Liver (tissue), 9 donors: ENCODE results near the gene INO80B. TPM values are rescaled to one million over a fixed set of nuclear protein-coding genes. Genes with fewer than 3 reads are reported as not detected.

Experiments
- DNase-seq: peaks from one replicate; pipeline ENCODE4 v3.0.0-alpha.2; 2017; ENCODE audit warnings: low spot score
- H3K27ac ChIP-seq, 2 donors: one replicate each; pipeline ENCODE4 v1.7.0; 2013; ENCODE audit warnings: inconsistent platforms in 2 of 2, low read length in 2 of 2, control low read depth in 1 of 2, low read depth in 1 of 2, mild to moderate bottlenecking in 1 of 2
- H3K27me3 ChIP-seq, 4 donors: one replicate each; pipeline versions ENCODE4 v1.6.1 to v1.7.0; 2013; ENCODE audit warnings: low read length in 3 of 4, inconsistent platforms in 1 of 4, mild to moderate bottlenecking in 1 of 4, moderate library complexity in 1 of 4; ENCODE audit not compliant: control insufficient read depth in 4 of 4, insufficient read depth in 4 of 4
- H3K36me3 ChIP-seq, 4 donors: one replicate each; pipeline versions ENCODE4 v1.6.1 to v1.7.0; 2013; ENCODE audit warnings: low read length in 3 of 4, mild to moderate bottlenecking in 3 of 4, low read depth in 1 of 4, moderate library complexity in 1 of 4; ENCODE audit not compliant: control insufficient read depth in 4 of 4, insufficient read depth in 3 of 4
- H3K4me1 ChIP-seq, 4 donors: one replicate each; pipeline versions ENCODE4 v1.6.1 to v1.7.0; 2013; ENCODE audit warnings: low read length in 3 of 4, mild to moderate bottlenecking in 3 of 4, moderate library complexity in 1 of 4; ENCODE audit not compliant: control insufficient read depth in 4 of 4, insufficient read depth in 4 of 4
- H3K4me3 ChIP-seq, 3 donors: one replicate each; pipeline versions ENCODE4 v1.6.1 to v1.7.0; 2013; ENCODE audit warnings: low read length in 3 of 3, control low read depth in 1 of 3, low read depth in 1 of 3, mild to moderate bottlenecking in 1 of 3
- H3K9ac ChIP-seq, 2 donors: one replicate each; pipeline ENCODE4 v1.7.0; 2013; ENCODE audit warnings: low read length in 2 of 2, mild to moderate bottlenecking in 2 of 2, moderate library complexity in 2 of 2, control low read depth in 1 of 2, low read depth in 1 of 2
- H3K9me3 ChIP-seq, 4 donors: one replicate each; pipeline versions ENCODE4 v1.6.1 to v1.7.0; 2013; ENCODE audit warnings: low read length in 3 of 4; ENCODE audit not compliant: control insufficient read depth in 4 of 4
- EGR1 ChIP-seq, 2 donors: IDR thresholded peaks; 2 replicates each; pipeline ENCODE4 v1.6.1; 2016 to 2018; ENCODE audit warnings: antibody characterized with exemption in 2 of 2, low read depth in 2 of 2
- FOXA1 ChIP-seq: IDR thresholded peaks from 2 replicates; pipeline ENCODE4 v1.6.1; 2016; ENCODE audit warnings: antibody characterized with exemption
- FOXA2 ChIP-seq: IDR thresholded peaks from 2 replicates; pipeline ENCODE4 v1.6.1; 2016; ENCODE audit warnings: antibody characterized with exemption
- GABPA ChIP-seq, 2 donors: IDR thresholded peaks in 1 of 2; conservative IDR thresholded peaks in 1 of 2; 2 replicates each; pipeline ENCODE4 v1.6.1; 2016; ENCODE audit warnings: antibody characterized with exemption in 2 of 2, mild to moderate bottlenecking in 1 of 2, moderate library complexity in 1 of 2
- HNF4A ChIP-seq, 2 donors: conservative IDR thresholded peaks; 2 replicates each; pipeline ENCODE4 v1.6.1; 2016; ENCODE audit warnings: antibody characterized with exemption in 2 of 2, mild to moderate bottlenecking in 2 of 2
- NR2F2 ChIP-seq: IDR thresholded peaks from 2 replicates; pipeline ENCODE4 v1.6.1; 2016; ENCODE audit warnings: antibody characterized with exemption
- RAD21 ChIP-seq, 2 donors: IDR thresholded peaks; 2 replicates each; pipeline ENCODE4 v1.6.1; 2016; ENCODE audit warnings: antibody characterized with exemption in 2 of 2, mild to moderate bottlenecking in 2 of 2
- RXRA ChIP-seq, 2 donors: IDR thresholded peaks; 2 replicates each; pipeline ENCODE4 v1.6.1; 2017 to 2018; ENCODE audit warnings: antibody characterized with exemption in 2 of 2, mild to moderate bottlenecking in 1 of 2
- SP1 ChIP-seq: IDR thresholded peaks from 2 replicates; pipeline ENCODE4 v1.6.1; 2018; ENCODE audit warnings: antibody characterized with exemption, mild to moderate bottlenecking
- TAF1 ChIP-seq: conservative IDR thresholded peaks from 2 replicates; pipeline ENCODE4 v1.6.1; 2016; ENCODE audit warnings: antibody characterized with exemption, mild to moderate bottlenecking
- YY1 ChIP-seq: IDR thresholded peaks from 2 replicates; pipeline ENCODE4 v1.6.1; 2016; ENCODE audit warnings: antibody characterized with exemption, mild to moderate bottlenecking
- WGBS: extraction: QIAGEN DNeasy Blood & Tissue Kit; methylation state at CpG from one replicate; pipeline ENCODE4 v1.1.7; 2013; 5-methylcytosine and 5-hydroxymethylcytosine counted together
- polyA plus RNA-seq, 2 donors: library from polyadenylated mRNA; stranded (reverse) in 1 of 2; unstranded in 1 of 2; fragments of 200-250 nt in 1 of 2; fragments of >200 nt in 1 of 2; fragmentation: Nextera tagmentation in 1 of 2; extraction: Ambion mirVana in 1 of 2; gene quantifications; one replicate each; pipeline versions ENCODE4 v1.2.1 to v1.2.3, GENCODE V29; 2013 to 2015
- total RNA-seq, 2 donors: library from RNA; depleted of rRNA; stranded (reverse); fragments of >200 nt; gene quantifications; one replicate each; pipeline ENCODE4 v1.2.3, GENCODE V29; 2014
- TF ChIP-seq, protein P1 (sequence below): IDR thresholded peaks from 2 replicates; pipeline ENCODE4 v1.6.1; 2016; ENCODE audit warnings: antibody characterized with exemption
- TF ChIP-seq, protein P2 (sequence below): IDR thresholded peaks from 2 replicates; pipeline ENCODE4 v1.6.1; 2016; ENCODE audit warnings: antibody characterized with exemption
- TF ChIP-seq, protein P3 (sequence below): IDR thresholded peaks from 2 replicates; pipeline ENCODE4 v1.6.1; 2016; ENCODE audit warnings: antibody characterized with exemption
- donor health status: healthy.
- donor health status: healthy.
- donor health status: healthy.
- donor health status: healthy.
- donor health status: healthy.

Gene INO80B
- total and polyA plus RNA-seq, 4 donors = 2.7 to 14.8 (median 10.5) TPM

DNA sequence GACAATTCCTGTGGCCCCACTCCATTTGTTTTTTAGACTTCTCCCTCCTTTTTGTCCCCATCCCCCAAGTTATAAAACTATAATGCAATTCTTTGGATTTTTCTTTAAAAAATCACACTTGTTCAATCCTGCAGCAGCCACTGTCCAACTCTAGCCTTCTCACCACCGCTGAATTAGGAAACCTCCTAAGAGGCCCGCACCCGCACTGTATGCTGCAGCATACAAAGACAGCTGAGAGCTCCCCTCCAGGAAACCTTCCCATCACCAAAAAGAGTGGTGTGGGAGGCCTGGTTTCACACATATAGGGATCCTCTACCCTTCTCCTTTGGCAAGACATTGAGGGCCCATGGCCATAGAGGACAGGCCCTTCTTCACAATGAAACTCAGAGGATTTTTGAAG lies 49.7 kb downstream of the INO80B start:
- H3K27ac ChIP-seq = no peak overlapping the region
- H3K9ac ChIP-seq = no peak overlapping the region

DNA sequence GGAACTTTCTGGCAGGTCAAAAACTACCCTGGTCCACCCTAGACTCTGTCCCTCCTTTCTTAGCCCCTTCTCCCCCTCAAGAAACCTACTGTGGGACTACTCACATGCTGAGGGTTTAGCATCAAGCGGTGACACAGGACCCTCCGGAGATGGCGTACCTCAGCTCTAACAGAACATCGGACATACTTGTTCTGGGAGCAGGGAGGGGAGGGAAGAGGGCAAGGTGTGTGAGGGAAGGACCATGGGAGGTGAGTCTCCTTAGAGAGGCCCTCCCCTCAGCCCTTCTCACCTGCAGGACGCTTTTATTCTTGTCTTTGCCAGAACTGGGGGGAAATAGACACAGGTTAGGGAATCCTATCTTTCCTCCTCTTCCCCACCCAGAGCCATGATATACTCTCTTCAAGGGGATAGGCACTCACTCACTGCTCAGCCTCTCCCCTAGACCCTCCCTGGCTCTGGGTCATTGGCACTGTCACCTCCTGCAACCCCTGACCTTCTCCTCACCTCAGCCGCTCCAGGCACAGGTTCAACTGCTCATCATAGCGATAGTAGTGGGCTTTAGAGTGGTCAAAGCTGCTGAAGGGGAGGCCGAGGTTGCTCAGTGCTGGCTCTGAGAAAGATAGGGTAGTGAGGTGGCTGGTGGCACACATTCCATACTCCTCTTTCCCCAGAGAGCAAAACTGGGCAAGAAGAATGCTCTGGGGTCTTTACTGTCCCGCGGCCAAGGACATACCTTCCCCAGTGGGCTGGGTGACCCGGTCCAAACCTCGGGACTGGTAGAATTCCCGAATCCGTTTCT lies 50.8 kb downstream of the INO80B start:
- Histone ChIP-seq H3K4me3 (peak overlapping the region in 2 of 3 donors; percentile 14 to 26), H3K9ac (no peak overlapping the region), H3K27ac (peak overlapping the region in 1 of 2 donors; percentile 13), H3K27me3 (peaks cover 0 to 4% (median 0%) of the 10 kb centered on the region in 4 donors), H3K36me3 (peaks cover 0 to 6% (median 4%) of the 10 kb centered on the region in 4 donors), H3K9me3 (no peaks in the 10 kb centered on the region), H3K4me1 (peaks cover 11 to 61% (median 48%) of the 10 kb centered on the region in 4 donors)
- DNase-seq = no peak
- TF ChIP-seq RAD21 (IDR thresholded peaks at IDR 0.05) (no peak), RXRA (IDR thresholded peaks at IDR 0.05) (peak in 1 of 2 donors; percentile 71)
- 82% methylated on average over 14 of the region's 14 CpGs for WGBS

More for the DNA sequence above, 49.7 kb downstream of the INO80B start:
- H3K4me3 ChIP-seq = peak overlapping the region in 2 of 3 donors; percentile 76 to 97
- H3K9me3 ChIP-seq = no peaks in the 10 kb centered on the region
- 88% methylated on average over 3 of the region's 3 CpGs for WGBS
- H3K27me3 ChIP-seq = no peaks in the 10 kb centered on the region
- H3K4me1 ChIP-seq = peaks cover 16 to 70% (median 56%) of the 10 kb centered on the region in 4 donors
- TF ChIP-seq NR2F2 (no peak), FOXA1 (no peak), RXRA (IDR thresholded peaks at IDR 0.05) (no peak), SP1 (no peak), TAF1 (no peak), EGR1 (IDR thresholded peaks at IDR 0.05; ENCODE audit: low read depth in 2 of 2) (no peak), YY1 (no peak), HNF4A (conservative IDR thresholded peaks at IDR 0.05) (no peak), FOXA2 (no peak), RAD21 (IDR thresholded peaks at IDR 0.05) (no peak)
- TF ChIP-seq, protein P1, sequence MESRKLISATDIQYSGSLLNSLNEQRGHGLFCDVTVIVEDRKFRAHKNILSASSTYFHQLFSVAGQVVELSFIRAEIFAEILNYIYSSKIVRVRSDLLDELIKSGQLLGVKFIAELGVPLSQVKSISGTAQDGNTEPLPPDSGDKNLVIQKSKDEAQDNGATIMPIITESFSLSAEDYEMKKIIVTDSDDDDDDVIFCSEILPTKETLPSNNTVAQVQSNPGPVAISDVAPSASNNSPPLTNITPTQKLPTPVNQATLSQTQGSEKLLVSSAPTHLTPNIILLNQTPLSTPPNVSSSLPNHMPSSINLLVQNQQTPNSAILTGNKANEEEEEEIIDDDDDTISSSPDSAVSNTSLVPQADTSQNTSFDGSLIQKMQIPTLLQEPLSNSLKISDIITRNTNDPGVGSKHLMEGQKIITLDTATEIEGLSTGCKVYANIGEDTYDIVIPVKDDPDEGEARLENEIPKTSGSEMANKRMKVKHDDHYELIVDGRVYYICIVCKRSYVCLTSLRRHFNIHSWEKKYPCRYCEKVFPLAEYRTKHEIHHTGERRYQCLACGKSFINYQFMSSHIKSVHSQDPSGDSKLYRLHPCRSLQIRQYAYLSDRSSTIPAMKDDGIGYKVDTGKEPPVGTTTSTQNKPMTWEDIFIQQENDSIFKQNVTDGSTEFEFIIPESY = no peak
- TF ChIP-seq, protein P2, sequence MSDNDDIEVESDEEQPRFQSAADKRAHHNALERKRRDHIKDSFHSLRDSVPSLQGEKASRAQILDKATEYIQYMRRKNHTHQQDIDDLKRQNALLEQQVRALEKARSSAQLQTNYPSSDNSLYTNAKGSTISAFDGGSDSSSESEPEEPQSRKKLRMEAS = no peak
- TF ChIP-seq, protein P3, sequence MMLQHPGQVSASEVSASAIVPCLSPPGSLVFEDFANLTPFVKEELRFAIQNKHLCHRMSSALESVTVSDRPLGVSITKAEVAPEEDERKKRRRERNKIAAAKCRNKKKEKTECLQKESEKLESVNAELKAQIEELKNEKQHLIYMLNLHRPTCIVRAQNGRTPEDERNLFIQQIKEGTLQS = no peak
- DNase-seq = no peak
- H3K36me3 ChIP-seq = peaks cover 0 to 6% (median 4%) of the 10 kb centered on the region in 4 donors

DNA sequence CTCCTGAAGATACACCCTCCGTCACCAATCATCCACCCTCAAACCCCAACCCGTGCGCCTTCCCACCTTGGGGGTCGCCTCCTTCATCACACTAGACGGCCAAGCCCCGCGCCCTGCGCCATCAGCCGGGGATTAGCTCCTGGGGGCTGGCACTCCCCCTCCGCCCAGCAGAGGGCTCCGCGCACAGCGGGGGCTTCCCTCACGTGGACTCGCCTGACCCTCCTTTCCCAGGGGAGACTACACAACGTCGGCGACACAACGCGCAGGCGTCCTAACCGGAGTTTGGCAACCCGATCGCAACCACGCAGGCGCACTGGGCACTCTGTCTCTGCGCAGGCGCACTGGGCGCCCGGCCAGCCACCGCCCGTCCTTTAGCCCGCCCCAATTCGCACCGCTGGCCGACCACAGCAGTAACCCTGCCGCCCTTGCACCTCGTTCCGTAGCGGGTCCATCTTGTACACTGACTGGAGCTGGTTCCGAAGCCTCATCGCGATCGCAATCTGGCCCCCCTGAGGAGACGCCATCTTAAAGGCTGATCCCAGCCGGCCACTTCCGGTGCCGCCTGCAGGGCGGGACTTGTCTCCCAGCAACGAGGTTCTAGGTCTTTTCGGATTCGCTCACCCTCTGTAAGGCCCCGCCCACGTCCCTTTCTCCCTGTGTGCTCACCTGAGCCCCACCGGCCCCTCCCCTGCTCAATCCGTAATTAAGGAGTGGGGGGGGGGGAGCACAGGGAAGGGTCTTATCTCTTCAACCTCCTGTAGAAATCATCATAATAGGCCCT lies 52.4 kb downstream of the INO80B start, which contains the start of gene PCGF1:
PCGF1 (minus strand) TSS at position 551 of the 781 bp plus-strand sequence; CDS start at position 524, 27 bp downstream.
- Histone ChIP-seq H3K27me3 (peaks cover 0 to 12% (median 0%) of the 10 kb centered on the region in 4 donors), H3K9me3 (no peaks in the 10 kb centered on the region)
- TF ChIP-seq SP1 (peak; percentile 59), TAF1 (no peak), GABPA (IDR thresholded peaks at IDR 0.05 in 1 of 2, conservative IDR thresholded peaks at IDR 0.05 in 1 of 2) (peak; percentile 75 to 92), EGR1 (IDR thresholded peaks at IDR 0.05; ENCODE audit: low read depth in 2 of 2) (peak in 1 of 2 donors; percentile 24), RXRA (IDR thresholded peaks at IDR 0.05) (peak; percentile 8 to 31), YY1 (peak; percentile 99), HNF4A (conservative IDR thresholded peaks at IDR 0.05) (no peak)

More for the DNA sequence above, 52.4 kb downstream of the INO80B start, which contains the start of gene PCGF1:
- Histone ChIP-seq H3K9ac (peak within 1 kb of the TSS; percentile 78 to 91), H3K4me3 (peak within 1 kb of the TSS; percentile 70 to 92 (median 90)), H3K4me1 (peaks cover 11 to 50% (median 35%) of the 10 kb centered on the region in 4 donors), H3K36me3 (peaks cover 0 to 6% (median 4%) of the 10 kb centered on the region in 4 donors), H3K27ac (peak within 1 kb of the TSS; percentile 99)
- DNase-seq = peak; percentile 100
- WGBS = under 1% methylated on average over 56 of the region's 56 CpGs
